SU-DHL-6 (cell line): ENCODE measurements around the gene MAP1B.

Experiments used
- EZH2phosphoT487 ChIP-seq: fragments of 200-600 bp; sonication (generic), shearing (Covaris generic); conservative IDR thresholded peaks from 2 replicates; pipeline ENCODE4 v1.6.1; 2018; ENCODE audit warnings: mild to moderate bottlenecking, antibody characterized with exemption, low read length, moderate library complexity, mixed read lengths
- TF ChIP-seq, protein P1 (sequence below): fragments of 200-600 bp; sonication (generic); IDR thresholded peaks from one replicate; pipeline ENCODE4 v1.5.1; 2017; ENCODE audit warnings: antibody characterized with exemption, mild to moderate bottlenecking, low read length, moderate library complexity; ENCODE audit not compliant: insufficient read depth, poor library complexity, severe bottlenecking

- TF ChIP-seq, protein P1, sequence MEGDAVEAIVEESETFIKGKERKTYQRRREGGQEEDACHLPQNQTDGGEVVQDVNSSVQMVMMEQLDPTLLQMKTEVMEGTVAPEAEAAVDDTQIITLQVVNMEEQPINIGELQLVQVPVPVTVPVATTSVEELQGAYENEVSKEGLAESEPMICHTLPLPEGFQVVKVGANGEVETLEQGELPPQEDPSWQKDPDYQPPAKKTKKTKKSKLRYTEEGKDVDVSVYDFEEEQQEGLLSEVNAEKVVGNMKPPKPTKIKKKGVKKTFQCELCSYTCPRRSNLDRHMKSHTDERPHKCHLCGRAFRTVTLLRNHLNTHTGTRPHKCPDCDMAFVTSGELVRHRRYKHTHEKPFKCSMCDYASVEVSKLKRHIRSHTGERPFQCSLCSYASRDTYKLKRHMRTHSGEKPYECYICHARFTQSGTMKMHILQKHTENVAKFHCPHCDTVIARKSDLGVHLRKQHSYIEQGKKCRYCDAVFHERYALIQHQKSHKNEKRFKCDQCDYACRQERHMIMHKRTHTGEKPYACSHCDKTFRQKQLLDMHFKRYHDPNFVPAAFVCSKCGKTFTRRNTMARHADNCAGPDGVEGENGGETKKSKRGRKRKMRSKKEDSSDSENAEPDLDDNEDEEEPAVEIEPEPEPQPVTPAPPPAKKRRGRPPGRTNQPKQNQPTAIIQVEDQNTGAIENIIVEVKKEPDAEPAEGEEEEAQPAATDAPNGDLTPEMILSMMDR = no peak
- TF ChIP-seq EZH2phosphoT487 = no peak
Observed at GRCh38 chr5:72235725-72236124, 128.4 kb downstream of the MAP1B start.
